Urothelium cell line (cell line): ENCODE results near the gene SYCP3.
"Not testable (repeated sequence)": the region's sequence is repeated elsewhere in the genome, so short reads cannot be mapped to it uniquely, and the experiment has no call there.

Source experiments
- DNase-seq: peaks from one replicate; pipeline ENCODE4 v3.0.0; 2011; ENCODE audit warnings: low spot score, mixed read lengths
- FAIRE-seq: peaks from 2 replicates; lab custom pipeline; 2011; peaks lifted over from hg19 to GRCh38; lab: Jason Lieb, UNC

SYCP3 gene

GRCh38 chr12:101685092-101685491 is 54.2 kb downstream of the SYCP3 start:
- no peak for FAIRE-seq
- DNase-seq: no peak

GRCh38 chr12:101681627-101682026 is 57.6 kb downstream of the SYCP3 start:
- not testable (repeated sequence) for FAIRE-seq, DNase-seq

GRCh38 chr12:101680647-101681046 is 58.6 kb downstream of the SYCP3 start:
- no peak for DNase-seq
- FAIRE-seq: no peak

- DNase-seq (no peak), FAIRE-seq (no peak)
Observed at GRCh38 chr12:101680240-101680639, 59.0 kb downstream of the SYCP3 start.
